DMS53 treated with DMSO at 0.1 percent for 48 hours (cell line): ENCODE results near the gene CCDC187.
A peak's percentile ranks its signal among the peaks of the same experiment; 100 is the strongest.

Experiments
- DNase-seq: peaks from one replicate; lab custom pipeline; 2025; ENCODE audit not compliant: unreplicated experiment; lab: John Stamatoyannopoulos, UW

CCDC187 gene

GRCh38 chr9:136299116-136299515 is 4.8 kb downstream of the CCDC187 start:
- no peak for DNase-seq

DNA sequence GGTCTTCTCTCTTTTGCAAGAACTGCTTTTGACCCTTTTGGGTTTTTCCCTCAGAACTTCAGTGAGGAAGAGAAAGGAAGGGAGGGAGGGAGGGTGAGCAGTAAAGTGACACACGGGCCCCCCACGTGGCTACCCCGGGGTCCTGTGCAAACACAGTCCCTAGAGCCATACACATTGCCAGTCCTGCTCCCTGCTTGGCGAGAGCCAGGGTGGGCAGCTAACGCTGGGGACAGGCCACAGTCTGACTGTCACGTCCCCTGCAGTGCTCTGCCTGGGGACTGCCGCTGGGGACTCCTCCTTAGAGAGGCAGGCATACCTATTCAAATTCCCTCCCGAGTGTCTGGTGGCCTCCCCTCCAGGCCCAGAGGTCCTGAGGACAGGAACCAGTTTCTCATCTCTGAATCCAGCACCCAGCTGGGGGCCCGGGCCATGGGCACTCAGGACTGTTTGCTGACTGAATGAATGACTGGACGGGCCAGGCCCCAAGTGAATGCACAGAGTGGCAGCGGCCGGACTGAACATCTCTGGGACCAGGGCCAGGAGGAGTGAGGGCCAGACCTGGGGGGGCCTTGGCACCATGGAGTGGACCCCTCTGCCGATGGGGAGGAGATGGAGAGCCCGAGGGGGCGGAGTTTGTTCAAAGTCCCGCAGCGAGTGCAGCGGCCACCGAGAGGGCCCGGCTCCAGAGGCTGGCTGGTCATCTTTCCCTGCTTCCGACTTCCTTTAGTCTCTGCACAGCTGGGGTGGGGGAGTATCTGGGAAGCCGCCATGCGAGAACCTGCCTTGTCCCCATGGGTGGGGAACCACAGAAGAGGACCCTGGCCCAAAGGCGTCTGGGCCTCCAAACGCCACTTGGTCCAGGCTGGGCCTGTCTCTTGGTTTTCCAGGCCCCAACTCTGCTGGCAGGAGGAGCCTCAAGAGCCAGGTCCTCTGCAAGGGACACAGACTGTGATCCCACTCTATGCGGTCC is 5.8 kb downstream of the CCDC187 start:
- DNase-seq, result no peak

DNA sequence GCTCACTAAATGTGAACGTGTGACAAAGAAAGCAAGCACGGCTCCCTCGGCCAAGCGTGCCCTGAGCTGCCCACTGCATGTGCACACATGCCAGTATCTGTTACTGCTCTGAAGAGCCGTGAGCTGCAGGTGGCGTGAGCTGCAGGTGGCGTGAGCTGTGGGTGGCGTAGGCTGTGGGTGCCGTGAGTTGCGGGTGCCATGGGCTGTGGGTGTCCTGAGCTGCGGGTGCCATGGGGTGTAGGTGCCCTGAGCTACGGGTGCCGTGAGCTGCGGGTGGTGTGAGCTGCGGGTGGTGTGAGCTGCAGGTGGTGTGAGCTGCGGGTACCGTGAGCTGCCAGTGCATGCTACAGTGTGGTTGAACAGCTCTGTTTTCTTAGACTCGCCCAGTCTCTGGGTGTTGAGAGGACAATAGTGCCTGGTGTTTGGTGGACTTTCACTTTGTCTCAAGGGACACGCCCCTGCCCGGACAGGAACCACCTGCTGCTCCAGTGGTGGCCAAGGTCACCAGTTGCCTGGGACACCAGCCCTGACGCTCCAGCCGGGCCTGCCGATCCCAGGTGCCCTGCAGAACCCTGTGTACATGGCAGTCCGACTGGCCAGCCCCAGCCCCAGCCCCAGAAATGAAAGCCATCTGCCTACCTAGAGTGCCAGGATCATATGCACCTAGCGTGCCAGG is 6.7 kb downstream of the CCDC187 start:
- DNase-seq, result peak; percentile 85

DNA sequence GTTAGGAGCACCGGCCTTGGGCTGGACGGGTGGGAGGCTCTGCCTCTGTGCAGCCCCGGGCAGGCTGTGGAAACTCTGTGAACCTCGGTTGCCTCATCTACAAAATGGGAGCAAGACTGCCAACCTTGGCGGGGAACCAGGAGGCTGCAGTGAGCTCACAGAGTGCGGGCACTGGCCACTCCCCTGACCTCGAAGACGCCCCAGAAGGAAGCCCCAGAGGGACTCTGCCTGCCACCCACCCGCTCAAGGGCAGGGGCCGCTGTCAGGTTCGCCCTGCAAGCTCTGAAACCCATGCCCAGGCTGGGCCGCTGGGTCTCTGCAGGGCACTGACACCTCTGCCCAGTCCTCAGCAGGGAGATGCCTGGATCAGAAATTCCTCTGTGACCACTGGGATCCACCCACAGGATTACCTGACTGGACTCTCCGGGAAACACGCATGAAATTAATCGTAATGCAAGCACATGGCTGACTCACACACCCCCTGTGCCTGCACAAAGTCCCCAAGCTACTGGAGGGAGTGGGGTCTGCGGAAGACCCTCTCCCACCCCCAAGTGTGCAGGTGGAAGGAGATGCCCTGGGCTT is 7.4 kb downstream of the CCDC187 start:
- no peak for DNase-seq

DNA sequence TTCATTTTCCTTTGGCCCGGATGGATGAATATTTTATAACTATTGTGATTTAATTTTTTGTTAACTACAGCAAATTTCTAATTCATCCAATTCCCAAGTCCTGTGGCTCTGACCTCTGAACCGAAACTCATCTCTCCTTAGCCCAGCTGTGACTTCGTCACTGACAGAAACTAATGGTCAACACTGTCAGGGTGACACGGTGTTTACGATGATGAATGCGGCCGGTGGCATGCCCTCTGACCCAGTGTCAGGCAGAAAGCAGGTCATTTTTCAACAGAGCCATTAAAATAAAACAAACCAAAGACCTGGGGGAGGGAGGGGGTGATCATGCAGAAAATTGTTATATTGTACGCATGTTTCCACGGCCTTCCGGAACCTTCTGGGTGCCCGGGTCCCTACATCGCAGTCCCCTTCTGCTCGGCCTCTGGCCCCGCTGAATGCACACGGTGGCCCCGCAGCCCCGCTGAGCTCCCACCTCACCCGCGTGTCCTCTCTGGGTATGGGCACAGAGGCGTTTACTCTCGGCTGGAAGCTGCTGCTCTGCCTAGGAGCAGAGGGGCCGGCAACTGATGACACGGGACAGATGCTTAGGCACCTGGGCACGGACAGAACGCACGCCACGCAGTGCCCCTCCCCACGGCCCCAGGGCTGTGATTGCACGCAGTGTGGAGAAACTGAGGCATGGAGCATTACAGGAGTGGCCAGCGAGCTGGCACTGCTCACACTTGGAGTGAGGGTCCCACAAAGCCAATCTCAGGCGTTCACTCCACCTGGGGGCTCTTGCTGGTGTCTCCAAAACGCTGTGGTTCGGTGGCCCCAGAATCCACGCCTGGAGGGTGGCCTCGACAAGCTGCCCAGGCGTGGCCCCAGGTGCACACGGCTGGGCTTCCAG is 8.1 kb downstream of the CCDC187 start:
- no peak for DNase-seq

DNA sequence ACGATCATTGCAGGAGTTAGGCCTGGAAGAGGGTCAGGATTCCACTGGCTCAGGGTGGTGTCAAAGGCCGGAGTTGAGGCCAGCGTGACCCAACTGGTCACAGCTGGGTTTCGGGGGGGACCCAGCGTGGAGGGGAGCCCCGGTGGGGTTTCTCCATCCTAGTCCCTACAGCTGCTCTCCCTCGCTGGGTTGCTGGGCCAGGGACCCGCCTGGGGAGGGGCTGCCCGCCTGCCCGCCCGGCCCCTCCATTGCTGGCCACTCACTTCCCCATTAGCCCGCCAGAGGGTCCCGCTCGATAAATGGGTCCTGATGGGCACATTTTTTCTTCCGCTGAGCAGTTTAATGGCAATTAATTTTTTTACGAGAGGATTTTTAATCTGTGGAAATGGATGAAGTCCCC is 8.8 kb downstream of the CCDC187 start:
- no peak for DNase-seq

GRCh38 chr9:136294437-136294836 is 9.5 kb downstream of the CCDC187 start:
- DNase-seq, result no peak

GRCh38 chr9:136293476-136294077 is 10.3 kb downstream of the CCDC187 start:
- DNase-seq, result no peak

DNA sequence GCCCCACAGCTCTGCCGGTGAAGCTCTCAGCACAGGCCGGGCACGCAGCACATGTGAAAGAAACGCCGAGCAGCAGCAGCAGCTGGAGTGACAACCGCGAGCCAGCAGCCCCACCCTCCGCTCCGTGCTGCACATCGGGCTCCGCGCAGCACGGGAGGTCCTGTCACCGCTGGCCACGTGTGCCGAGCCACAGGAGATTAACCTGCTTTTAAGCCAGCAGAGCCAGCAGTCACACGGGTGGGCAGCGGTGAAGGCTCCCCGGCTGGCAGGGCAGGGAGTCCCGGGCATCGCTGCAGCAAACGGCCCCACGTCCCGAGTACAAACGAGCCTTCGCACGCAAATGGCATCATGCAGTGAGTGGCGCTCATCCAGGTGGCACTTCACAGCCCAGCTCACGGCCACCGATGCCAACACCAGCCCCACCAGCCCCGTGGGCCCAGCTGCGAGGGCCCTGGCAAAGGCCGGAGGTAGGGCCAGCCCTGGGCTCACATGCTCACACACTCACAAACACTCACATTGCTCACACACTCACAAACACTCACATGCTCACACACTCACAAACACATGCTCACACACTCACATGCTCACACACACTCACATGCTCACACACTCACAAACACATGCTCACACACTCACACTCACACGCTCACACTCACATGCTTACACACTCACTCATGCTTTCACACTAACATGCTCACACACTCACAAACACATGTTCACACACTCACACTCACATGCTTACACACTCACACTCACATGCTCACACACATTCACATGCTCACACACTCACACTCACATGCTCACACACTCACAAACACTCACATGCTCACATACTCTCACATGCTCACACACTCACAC is 11.1 kb downstream of the CCDC187 start:
- peak; percentile 67 for DNase-seq

DNA sequence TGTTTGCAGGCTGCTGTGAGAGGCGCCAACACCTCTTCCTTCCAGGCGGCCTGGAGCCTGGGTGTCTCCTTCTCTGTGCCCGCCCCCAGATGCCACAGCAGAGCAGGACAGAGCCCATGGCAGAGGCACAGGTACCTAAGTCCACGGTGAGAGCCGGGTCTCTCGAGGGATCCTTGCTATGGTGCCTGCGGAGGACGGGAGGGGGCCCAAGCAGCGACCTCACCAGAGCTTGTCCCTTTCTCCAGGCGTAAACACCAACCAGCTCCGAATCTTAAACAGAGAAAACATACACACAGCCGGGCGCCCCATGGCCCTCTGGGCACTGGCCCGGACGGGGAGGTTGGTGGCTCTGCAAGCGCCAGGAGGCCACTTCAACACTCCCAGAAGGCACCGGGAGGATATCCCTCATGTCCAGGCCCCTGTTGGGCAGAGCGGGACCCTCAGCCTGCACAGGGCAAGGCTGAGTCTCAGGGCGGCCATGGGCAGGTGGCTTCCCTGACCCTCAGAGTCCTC is 11.8 kb downstream of the CCDC187 start:
- no peak for DNase-seq

- DNase-seq, result no peak
Observed at GRCh38 chr9:136291306-136292025, 12.4 kb downstream of the CCDC187 start.

DNA sequence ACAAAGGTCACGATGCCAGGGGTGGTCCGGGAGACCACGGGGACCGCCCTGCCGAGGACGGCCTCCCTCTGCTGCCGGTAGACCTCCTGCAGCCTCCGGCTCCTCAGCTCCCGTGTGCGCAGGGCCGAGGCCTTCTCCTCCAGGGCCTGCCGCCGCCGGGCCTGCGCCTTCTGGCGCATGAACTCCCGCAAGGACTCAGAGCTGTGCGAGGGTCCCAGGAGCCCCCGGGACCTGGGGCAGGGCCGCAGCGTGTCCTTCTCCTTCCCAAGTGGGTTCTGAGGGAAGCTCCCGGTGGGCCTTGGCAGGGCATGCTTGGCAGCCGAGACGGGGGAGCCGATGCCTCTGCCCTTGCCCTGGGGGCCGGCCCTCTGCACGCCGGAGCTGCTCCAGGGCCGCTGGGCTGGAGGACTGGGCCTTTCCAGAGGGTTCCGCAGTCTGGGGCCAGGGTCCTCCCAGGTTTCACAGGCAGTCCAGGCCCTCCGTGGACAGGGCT is 13.3 kb downstream of the CCDC187 start:
- DNase-seq, result no peak

DNA sequence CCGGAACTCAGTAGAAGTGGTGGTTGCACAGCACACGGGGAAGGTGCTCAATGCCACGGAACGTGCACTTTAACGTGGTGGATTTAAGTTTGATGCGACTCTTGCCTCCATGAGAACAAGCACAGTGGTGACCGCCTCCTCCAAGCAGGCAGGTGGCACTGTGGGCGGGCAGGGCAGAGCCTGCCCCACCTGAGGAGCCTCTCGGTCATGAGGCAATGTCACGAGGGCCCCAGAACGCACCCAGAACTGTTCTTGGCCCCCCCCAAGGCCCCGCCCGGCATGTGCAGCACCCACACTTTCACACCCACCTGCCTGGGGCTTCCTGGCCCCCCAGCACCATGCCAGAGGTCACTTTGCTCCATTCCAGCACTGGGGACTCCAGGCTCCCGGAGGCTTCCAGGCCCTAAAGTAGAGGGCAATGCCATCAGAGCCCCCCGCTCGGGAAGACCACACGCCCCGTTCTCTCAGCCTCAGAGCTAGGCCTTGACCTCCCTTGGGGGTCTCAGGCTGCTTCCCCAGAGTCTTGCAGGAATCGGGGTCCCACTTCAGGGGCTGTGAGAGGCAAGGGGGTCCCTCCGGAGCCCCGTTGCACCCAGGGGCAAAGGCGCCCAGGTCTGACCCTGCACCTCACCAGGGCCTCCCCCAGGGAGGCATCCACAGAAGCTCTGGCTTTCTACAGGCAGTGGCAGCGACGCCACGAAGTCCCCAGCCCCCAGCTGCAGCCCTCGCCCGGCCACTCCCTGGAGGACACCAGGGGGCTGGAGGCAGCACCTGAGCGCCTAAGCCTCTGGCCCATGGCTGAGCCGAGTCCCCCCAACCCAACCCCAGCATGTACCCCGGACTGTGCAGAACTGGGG is 14.0 kb downstream of the CCDC187 start:
- no peak for DNase-seq

DNA sequence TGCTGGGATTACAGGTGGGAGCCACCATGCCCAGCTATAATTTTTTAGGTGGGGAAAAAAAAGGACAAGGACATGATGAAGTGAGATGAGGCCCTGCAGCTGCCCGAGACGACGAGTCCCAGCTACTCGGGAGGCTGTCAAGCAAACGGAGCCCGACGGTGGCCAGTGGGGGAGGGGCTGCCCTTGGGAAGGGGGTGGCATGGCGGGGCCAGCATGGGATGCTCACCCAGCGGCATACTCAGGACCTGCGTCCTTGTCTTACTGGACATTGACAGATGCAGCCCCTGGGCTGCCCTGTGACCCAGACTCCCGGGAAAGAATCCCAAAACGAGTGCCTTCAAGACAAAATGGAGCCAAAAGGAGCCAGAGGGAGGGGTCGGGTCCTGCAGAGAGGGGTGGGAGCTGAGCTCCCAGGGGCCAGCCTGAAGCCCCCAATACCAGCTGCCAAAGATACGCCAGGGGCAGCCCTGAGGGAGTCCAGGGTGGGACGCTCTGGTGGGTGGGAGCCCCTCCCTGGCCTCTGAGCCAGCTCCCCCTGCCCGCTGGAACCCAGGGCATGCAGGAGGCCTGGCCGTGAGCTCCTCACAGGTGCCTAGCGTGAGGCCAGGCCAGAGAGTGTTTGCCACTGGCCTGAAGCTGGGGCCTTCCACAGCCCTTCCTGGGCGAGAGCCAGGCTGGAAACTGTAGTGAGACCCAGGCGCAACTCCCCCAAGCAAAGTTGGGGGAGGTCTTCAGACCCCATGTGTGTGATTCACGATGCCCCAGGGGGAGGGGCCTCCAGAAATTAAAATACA is 15.7 kb downstream of the CCDC187 start:
- no peak for DNase-seq

DNA sequence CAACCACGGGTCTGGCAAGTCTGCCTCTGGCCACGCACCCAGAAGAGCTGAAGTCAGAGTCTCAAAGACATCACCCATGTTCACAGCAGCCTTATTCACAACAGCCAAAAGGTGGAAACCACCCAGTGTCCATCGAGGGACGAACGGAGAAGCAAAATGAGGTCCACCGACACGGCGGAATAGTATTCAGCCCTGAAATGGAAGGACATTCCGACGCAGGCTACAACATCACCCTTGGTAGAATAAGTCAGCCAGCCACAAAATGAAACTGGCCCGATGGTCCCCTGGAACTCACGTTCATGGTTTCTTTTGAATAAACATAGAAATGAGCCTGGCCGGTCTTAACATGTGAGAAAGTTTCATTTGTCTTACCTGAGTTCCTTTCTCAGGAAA is 16.9 kb downstream of the CCDC187 start:
- no peak for DNase-seq

DNA sequence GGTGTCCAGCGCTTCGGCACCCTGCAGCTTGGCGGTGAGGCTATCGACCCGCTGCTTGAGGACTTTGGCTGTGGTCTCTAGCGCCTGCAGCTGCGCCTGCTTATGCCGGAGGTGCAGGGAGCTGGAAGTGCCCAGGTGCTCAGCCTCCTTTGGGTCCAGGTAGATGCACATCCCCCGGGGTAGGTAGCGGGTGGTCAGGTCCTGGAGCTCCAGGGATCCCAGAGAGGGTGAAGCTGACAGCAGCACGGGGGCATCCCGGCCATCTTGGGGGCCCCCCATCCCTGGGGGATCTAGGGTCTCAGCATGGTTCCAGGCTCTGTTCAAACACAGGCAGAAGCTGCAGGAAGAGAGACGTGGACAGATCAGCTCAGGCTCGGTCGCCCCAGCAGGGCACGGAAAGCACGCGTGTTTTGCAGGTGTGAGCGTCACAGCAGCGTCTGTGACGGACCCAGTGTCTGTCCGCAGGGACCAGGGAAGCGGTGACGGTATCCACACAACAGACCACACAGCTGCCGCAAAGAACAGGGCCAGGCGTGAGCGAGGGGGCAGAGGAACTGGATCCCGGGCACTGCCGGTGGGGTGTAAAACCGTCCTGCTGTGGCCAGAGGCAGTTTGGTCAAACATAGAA is 17.4 kb downstream of the CCDC187 start:
- no peak for DNase-seq
